SH-SY5Y (cell line): ENCODE measurements around the gene MYBPC2.

ENCODE experiments used
- GATA2 ChIP-seq: IDR thresholded peaks from 2 replicates; pipeline ENCODE4 v1.6.1; 2011; ENCODE audit warnings: mild to moderate bottlenecking, low read depth, low read length
- GATA3 ChIP-seq: IDR thresholded peaks from 2 replicates; pipeline ENCODE4 v1.6.1; 2011; ENCODE audit warnings: low read depth, mild to moderate bottlenecking, low read length, moderate library complexity

The MYBPC2 gene

DNA sequence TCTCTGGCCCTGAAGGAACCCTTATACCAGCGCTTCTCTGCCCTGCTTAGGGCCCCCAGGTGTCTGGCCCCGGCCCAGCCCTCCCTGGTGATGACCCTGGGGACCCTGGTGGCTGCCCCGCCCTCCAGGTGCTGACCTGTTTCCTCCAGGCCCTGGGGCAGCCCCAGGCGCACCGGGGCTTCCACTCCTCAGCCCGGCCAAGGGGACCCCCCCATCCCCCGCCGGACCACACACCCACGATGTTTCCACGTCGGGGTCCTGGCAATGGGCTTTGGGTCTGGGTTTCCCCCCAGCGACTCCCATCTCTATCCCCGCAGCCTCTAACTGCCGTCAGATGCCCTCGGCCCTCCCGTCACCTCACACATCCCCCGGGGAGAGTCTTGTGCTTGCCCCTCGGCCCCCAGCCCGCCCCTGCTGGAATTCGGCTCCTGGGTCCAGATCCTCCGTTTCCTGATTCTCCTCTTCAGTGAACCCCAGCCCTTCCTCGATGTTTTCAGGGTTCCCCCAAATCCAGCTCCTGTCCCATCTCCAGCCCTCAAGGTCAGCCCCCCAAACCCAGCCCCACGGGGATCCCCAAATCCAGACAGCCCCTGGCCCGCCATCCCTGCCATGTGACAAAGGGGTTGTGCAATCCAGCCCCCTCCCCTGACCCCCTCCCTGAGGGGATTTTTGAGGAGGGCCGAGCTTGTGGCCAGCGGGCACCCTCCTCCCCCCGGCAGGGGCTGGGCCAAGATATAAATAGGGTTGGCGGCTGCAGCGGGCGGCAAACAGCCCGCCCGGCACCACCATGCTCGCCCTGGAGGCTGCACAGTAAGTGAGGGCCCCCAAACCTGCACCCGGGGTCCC lies 14.3 kb upstream of the MYBPC2 start, which contains the start of gene SPIB:
Gene SPIB, plus strand, starts transcription at position 763 of the 846 bp plus-strand sequence. Its CDS starts 25 bp downstream, at position 788.
- TF ChIP-seq GATA2 = no peak
- TF ChIP-seq GATA3 = no peak

GRCh38 chr19:50419022-50419579 lies 13.6 kb upstream of the MYBPC2 start:
- TF ChIP-seq GATA3 = no peak
- no peak for TF ChIP-seq GATA2

GRCh38 chr19:50419580-50420035 lies 13.1 kb upstream of the MYBPC2 start:
- no peak for TF ChIP-seq GATA2
- TF ChIP-seq GATA3 = no peak

GRCh38 chr19:50420127-50420526 lies 12.6 kb upstream of the MYBPC2 start:
- TF ChIP-seq GATA3 (no peak), GATA2 (no peak)

GRCh38 chr19:50420808-50421207 lies 11.9 kb upstream of the MYBPC2 start:
- no peak for TF ChIP-seq GATA2
- no peak for TF ChIP-seq GATA3

DNA sequence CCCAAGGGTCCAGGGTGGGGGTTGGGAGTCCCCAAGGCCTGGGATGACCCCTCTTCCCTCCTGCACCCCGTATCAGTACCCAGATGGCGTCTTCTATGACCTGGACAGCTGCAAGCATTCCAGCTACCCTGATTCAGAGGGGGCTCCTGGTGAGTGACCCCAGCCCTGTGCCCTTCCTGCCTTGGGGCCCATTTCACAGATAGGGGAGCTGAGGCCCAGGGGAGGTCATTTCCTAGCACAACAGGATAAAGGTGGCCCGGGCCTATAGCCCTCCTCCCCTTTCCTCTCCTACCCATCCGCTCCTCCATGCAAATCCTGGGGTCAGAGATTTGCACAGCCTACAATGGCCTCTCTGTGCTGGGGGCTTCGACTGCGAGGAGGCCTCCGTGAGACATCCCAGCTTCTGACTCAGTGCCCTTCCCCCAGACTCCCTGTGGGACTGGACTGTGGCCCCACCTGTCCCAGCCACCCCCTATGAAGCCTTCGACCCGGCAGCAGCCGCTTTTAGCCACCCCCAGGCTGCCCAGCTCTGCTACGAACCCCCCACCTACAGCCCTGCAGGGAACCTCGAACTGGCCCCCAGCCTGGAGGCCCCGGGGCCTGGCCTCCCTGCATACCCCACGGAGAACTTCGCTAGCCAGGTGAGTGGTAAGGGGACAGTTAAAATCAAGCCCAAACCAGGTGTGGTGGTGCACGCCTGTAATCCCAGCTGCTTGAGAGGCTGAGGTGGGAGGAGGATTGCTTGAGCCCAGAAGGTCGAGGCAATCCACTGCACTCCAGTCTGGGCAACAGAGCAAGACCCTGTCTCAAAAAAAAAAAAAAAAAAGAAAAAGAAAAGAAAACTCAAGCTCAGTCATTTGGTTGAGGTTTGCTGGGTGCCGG lies 10.1 kb upstream of the MYBPC2 start:
- TF ChIP-seq GATA2 = no peak
- no peak for TF ChIP-seq GATA3

- TF ChIP-seq GATA2 (no peak), GATA3 (no peak)
These were observed 9.2 kb upstream of the MYBPC2 start for GRCh38 chr19:50423279-50424113.

- no peak for TF ChIP-seq GATA2
- TF ChIP-seq GATA3 = no peak
These were observed 7.1 kb upstream of the MYBPC2 start for GRCh38 chr19:50425581-50425980.

GRCh38 chr19:50427318-50427925 lies 5.3 kb upstream of the MYBPC2 start:
- TF ChIP-seq GATA3 = no peak
- no peak for TF ChIP-seq GATA2

GRCh38 chr19:50427997-50428425 lies 4.7 kb upstream of the MYBPC2 start:
- no peak for TF ChIP-seq GATA2
- TF ChIP-seq GATA3 = no peak

DNA sequence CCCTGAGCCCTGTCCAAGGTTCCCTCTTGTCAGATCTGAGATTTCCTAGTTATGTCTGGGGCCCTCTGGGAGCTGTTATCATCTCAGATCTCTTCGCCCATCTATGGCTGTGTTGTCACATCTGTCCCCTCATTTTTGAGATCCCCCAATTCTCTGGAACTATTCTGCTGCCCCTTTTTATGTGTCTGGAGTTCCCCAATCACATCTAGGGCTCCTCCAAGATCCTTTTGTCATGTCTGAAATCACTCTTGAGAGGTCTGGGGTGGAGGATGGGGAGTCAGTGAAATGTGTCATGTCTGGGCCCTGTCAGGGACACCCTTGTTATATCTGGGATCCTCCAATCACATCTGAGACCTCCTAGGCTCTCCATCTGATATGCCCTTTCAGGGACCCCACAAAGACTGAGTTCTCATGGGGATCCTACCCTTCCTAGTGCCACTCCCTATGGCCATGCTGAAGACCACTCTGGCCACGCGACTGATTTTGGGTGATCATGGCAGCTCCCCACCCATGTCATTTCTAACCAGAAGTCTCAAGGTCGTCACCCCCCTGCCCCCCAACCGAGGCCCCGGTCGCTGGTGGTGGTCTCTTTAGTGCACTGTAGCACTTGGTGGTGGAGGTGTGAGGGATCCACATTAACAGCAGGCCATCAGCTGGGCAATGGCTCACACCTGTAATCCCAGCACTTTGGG lies 3.8 kb upstream of the MYBPC2 start:
- TF ChIP-seq GATA3 (no peak), GATA2 (no peak)

GRCh38 chr19:50430888-50431342 lies 1.8 kb upstream of the MYBPC2 start:
- no peak for TF ChIP-seq GATA3
- TF ChIP-seq GATA2 = no peak
